ENCODE data around the gene TBC1D9.

The TBC1D9 gene

DNA sequence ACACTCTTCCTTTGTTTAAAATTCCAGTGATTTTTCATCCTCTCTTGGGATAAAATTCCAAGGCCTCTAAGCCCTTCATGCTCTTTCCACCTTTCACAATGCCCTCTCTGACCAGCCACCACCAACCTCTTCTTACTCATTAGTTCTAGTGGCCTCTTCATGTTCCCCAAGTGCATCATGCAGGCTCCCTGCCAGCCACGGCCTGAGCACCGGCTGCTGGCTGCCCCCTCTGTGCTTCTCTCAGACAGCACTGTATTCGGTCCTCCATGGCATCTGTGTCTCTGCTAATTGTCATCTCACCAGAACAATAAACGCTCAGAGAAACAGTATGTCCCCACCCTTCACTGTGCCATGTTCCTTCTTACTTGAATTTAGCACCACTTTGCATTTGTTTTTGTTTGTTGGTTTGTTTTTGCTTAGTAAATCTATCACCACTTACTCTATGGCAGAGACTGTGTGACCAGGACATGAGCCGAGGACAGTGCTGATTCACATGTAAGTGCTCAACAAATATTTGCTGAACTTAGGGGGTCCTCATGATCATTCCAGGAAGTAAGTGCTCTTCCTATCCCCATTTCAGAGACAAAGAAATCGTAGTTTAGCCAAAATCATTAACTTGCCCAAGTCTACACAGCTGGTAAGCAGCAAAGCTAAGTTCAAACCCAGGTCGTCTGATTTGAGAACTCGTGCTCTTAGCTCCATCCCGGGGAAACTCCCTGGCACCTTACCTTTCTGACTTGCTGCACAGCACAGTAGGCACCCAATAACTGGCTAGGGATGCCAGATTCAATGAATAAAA, 110.4 kb downstream of the TBC1D9 start:
- no peak for DNase-seq (ENCODE audit: low read depth)

DNA sequence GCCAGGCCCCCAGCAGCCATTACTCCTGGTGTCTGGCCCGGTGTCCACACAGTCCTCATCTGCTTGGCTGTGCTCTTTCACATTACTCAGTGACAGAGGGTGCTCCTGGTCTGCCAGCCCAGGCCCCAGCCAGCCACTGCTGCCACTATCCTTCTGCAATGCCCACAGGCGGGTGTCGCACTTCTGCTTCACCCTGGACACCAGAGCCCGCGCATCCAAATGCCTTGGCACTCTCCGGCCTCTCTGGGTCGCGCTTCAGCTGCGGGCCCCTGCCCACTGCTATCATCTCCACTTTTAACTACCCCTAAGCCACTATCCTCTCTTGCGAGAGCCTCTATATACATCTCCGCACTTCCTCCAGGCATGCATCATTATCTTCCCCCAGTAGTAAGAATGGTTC, 111.0 kb downstream of the TBC1D9 start:
- no peak for DNase-seq (ENCODE audit: low read depth)

DNA sequence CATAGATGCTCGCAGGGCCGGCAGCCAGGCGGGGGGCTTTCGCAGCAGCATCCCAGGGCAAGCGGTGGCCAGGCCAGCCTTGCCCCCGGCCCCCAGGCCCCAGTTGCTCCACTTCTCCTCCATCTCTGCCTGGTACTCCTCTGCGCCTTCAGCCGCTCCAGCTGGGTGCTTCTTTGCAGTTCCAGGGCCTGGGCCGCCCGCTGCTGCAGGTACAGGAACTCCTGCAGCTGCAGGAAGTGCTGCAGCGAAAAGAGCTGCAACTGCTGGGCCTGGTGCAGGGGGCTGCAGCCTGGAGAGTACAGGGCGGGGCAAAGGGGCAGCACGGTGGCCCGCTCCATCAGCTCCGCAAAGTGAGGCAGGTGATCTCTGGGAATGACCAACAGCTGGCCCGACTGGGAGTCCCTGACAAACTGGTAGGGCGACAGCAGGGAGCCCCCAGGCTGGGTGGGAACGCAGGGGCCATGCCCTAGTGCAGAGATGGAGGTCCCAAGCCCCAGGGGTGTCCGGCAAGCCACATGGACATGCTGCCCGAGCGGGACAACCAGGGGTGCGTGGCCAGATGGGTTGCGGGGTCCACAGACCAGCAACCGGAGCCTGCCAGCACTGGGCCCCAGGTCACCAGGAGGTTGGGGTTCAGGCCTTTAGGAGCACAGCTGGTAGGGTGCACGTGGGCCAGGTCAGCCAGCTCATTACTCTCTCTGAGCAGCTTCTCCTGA, 111.6 kb downstream of the TBC1D9 start:
- DNase-seq (ENCODE audit: low read depth), result no peak

DNA sequence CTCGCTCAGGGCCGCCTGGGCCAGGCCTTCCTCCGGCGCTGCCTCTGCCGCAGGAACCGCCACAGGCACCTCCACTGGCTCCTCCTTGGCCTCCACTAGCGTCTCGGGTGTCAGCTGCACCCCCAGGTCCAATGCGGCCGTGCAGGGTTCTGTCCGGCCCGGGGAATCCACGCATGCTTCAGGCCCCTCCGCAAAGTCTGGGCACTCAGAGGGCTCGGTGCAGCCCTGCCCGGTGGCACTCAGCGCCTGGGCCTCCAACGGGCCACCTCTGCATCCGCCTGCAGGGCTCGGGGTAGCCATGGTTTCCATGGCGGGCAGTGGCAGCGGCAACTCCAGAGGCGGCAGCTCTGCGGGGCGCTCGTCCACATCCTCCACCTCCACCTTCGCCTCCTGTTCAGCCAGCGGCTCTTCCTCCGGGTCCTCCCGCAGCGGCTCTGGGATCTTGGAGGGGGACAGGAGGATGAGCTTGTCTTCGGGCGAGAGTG, 112.6 kb downstream of the TBC1D9 start:
- no peak for DNase-seq (ENCODE audit: low read depth)

DNA sequence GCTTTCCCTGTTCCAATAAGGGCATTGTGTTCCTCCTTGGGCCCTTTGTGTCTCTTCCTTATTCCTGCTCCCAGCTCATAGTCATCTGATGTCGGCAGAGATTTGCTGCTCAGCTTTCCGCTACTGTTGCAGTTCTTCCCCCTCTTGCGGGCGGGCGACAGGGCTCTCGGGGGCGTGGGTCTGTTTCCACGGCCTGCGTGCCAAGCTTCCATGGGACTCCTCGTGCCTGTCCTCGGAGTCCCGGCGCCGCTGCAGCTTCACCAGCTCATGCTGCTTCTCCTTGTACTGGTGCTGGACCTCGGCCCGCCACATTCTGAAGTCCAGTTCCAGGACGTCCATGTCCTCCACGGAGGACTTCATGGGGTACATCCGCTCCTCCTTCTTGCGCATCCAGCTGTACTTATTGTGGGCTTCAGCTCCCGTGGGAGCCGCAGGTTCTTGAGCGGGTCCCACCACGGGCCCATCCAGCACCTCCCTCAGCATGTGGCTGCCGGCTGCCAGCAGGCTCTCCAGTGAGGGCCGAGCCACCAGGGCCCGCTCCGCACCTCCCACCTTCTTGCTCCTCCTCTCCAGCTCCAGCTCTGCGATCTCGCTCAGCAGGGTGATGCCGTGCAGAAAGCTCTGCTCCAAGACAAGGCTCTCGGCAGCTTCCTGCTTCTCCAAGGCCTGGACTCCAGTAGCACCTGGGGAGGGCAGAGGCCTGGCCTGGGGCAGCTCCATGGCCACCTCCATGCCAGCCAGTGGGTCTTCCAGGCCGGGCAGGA, 113.3 kb downstream of the TBC1D9 start:
- DNase-seq (ENCODE audit: low read depth), result no peak

DNA sequence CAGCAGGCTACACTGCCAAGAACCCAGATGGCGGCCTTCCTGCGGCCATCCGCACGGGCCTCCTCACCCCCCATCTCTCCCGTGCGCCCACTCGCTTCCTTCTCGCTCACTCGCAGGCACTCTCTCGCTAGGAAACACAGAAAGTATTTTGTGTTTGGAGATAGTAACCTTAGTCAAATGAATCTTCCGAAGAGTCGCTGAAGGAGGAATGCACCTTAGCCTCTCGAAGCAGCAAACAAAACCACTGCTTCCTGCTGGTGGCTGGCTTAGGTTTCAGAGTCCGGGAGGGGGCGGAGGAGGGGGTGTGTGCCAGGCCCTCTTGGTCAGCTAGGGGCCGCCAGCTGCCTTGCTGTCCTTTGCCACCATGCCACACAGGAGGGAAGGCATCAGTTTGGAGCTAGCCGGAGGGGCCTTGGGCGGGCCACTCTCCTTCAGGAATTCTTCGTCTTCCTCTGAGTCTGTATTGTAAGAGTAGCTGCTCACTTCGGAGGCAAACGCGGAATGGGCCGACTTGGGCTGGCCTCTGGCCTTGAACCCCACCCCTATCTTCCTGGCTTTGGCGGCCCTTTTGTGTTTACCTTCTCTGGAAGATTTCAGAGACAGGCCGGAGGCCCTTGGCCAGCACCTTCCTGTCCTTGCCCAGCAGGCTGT, 114.3 kb downstream of the TBC1D9 start:
- DNase-seq (ENCODE audit: low read depth), result no peak

DNA sequence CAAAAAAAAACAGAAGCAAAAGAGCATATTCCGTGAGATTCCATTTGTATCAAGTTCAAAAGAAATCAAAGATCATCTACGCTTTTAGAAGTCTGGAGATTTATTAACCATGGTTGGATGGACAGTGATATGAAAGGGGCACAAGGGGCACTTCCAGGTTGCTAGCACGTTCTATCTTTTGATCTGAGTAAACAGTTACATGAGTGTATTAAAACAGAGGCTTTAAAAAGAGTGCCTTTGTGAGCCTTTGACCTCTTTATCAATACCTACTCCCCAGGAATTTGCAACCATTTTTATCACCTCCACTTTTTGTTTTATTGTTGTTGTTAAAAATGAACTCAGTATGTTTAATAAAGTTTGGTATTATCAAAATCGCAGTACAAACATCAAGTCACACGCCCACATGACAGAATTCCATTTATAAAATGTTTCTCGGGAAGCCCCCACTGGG, 115.1 kb downstream of the TBC1D9 start:
- no peak for DNase-seq (ENCODE audit: low read depth)

DNA sequence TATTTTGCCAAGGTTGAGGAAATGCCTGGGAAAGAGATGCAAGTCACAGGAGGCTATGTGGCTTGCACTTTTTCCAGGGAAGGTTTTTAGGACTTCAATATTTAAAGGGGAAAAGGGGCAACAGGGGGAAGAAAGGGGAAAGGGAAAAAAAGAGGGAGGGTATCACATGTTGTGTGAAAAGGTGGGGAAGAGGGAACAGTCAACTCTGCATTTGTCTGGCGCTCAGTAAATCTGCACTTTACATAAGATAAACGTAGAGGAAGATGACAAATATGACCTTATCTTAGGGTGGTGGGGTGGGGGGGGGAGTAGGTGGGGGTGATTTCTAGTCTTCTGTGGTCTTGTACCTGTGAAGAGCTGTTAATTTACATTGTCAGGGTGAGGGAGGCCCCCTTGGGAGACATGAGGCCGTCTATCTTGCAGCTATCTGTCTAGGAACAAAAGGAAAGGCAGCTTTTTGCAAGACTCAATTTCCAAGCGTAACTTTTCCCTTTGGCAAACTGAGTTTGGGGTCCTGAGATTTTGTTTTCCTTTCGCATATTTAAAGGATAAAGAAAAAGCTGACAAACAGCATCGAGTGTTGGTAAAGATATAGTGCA, 115.9 kb downstream of the TBC1D9 start:
- DNase-seq (ENCODE audit: low read depth), result no peak

DNA sequence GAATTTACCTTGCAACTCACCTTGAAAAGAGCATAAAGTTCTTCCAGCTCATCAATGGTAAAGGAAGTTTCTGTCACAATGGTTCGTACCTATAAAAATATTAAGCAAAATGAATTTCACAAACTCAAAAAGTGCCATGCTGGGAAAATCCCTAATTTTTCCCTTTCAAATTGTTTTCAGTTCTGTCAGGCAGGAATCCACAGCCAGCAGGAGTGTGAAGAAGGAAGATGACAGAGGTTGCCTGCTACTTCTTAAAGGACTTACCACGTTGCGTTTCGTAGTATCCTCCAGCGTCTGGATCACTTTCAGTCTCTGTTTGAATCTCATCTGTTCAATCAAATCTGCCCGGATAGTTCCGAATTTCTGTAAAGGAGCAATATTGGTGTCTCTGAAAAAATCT, 117.1 kb downstream of the TBC1D9 start:
- DNase-seq (ENCODE audit: low read depth), result no peak

DNA sequence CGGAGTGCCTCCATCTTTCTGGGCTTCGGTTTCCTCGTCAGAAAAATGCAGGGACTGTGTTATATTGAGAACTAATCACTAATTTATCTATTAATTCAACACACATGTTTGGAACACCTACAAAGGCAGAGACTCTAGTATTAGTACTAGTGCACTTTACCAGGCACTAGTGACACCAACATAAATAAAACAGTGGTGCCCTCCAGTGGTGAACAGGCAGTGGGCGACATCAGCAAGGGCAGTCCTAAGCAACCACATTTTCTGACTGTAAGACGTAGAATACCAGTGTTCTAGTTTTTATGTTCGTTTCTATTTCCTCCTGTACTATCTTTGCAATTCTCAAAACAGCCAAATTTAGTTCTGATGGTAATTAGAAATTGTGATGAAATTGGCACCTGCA, 118.3 kb downstream of the TBC1D9 start:
- DNase-seq (ENCODE audit: low read depth), result no peak

DNA sequence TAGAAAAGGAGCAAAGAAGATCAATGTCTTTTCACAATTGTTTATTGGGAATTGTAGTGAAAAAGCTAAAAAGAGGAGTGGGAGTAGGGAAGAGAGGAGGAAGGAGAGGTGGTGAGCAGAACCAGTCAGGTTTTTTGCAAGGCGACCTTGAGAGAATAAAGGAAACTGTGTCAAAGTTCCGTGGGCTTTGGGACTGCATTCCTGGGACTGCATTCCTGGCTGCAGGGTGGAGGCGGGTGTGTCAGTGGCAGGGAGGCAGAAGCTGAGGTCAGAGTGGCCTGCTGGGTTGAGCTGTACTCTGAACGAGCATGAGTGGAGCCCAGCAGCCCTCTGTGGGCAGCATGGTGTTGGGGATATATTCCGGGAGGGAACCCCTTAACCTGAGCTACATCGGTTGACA, 120.6 kb downstream of the TBC1D9 start:
- DNase-seq (ENCODE audit: low read depth), result no peak

DNA sequence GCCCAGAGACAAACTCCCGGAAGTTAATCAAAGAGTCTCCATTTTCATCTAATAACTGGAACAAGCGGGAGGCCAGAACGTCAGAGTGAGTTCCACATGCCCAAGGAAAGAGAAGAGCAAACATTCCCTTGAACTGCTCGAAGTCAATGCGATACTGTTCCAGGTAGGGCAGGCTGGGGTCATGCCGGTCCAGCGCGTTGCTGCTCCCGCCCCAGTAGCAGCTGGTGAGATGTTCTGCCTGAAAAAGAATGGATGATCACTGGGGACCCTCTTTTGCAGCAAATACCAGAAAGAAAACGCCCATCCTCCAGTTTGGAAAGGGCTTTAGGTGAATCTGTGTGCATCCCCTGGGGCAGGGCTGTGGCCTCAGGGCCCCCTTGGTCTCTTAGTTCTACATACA, 122.2 kb downstream of the TBC1D9 start:
- no peak for DNase-seq (ENCODE audit: low read depth)

DNA sequence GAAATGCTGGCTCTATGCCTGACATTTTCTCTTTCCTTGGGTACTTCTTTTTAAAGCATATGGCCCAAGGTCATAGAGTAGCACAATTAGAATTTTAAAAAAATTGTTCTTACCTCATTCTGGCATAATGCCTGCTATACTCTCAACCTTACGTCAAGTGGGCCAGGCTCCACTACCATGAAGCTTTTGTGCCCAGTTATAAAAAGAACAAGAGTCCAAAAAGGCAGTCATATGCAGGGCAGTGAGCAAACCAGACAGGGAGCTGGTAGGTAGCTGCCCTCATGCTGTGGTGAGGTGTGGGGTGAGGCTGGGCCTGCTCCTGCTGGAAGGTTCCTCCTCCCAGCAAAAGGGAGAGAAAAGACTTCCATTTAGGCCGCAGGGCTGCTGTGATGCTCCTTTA, 123.1 kb downstream of the TBC1D9 start:
- no peak for DNase-seq (ENCODE audit: low read depth)

DNA sequence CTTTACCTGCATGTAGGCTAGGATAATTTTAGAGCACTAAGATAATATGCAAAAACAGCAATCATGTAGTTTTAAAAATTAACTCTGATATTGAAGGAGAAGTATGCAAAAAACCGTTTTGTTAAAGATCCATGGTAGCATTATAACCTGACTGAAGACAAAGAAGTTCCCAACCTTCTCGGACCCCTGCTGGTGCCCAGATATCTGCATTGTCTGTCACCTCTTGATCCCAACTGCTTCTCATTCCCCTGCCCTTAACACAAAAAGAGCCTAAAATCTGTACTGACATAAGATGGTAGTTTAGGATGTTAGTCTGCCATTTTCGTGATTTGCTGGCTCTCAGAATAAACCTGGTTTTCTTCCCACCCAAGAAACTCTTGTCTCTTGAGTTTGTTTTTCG, 125.9 kb downstream of the TBC1D9 start:
- DNase-seq (ENCODE audit: low read depth), result no peak

DNA sequence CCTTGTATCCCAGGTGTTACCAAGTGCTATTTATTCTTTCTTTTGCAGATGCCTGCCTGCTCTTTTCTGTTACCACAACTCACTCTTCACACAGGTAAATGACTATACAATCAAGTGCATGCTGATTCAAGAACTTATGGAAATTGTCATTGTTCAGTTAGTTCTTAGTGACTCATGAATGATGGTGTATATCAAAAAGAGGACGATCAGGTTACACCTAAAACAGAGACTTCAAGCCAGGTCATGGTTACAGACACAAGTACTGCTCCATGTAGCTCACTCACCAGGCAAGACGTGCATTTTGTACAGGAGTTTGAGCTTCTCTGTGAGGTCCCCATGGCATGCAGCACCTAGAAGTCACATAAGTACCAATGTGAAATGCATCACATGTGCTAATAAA, 128.2 kb downstream of the TBC1D9 start:
- DNase-seq (ENCODE audit: low read depth), result no peak

DNA sequence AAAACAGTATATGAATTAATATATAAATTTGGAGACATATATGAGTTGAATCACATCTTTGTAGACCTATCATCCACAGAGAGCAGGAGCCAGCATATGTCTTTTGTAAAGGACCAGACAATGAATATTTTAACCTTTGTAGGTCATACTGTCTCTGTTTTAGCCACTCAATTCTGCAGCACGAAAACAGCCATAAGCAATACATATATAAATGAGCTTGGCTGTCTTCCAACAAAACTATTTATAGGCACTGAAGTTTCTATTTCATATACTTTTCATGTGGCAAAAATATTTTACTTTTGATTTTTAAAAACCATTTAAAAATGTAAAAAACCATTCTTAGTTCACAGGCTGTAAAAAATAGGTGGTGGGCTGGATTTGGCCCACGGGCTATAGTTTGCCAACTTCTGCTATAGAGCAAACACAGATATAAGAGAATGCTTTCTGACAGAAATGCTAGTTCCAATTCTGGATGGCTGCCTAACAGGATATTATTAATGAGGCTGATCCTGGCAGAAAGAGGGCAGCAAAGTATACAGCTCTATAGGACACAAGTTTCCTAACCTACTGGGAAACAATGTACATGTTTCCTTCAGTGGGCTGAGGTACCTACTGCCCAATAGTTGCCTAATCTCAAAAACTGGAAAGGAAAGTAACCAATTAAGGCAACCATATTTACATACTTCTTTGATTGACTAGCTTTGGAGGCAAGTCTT, 129.4 kb downstream of the TBC1D9 start:
- no peak for DNase-seq (ENCODE audit: low read depth)

DNA sequence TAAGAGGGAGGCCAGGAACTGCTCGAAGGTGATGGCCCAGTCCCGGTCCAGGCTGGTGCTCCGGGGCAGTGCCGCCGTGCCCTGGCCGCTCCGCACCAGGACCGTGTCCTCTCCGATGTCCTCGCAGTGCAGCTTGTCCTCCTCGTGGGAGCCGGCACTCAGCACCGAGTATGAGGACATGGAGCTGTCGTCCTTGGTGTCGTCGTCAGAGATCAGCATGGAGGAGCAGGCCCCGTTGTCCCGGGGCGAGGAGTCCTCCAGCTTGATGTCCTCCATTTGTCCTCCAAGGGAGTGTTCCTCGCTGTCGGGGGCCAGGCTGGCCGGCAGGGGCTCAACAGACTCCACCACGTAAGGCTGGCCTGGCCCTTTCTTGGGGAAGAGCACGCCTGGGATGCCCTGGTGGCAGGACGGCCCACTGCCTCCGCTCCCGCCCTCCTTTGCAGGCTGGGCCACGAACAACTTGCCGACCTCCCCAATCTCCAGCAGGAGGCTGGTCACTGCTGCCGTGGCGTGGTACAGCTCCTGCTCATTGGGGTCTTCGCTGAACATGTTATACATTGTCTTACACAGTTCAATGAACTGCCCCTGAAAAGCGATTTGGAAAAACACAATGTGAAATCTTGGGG, 133.7 kb downstream of the TBC1D9 start:
- DNase-seq (ENCODE audit: low read depth), result no peak

DNA sequence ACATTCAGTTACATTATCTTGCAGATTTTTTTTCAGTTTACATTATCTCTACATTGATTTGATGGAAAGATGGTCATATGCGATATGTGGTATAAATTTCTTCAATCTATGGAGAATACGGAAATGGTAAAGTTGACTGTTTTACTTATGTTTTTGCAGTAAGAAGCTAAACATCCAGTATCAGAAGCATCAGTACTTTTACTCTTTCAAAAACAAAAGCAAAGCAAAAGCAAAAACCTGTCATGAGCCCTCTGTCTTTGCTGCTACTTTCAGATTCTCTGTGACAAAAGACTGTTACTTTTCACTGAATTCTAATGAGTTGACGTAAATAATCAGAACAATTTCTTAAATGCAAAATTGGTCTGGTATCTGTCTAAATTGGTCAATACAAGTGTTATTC, 135.0 kb downstream of the TBC1D9 start:
- DNase-seq (ENCODE audit: low read depth), result no peak

DNA sequence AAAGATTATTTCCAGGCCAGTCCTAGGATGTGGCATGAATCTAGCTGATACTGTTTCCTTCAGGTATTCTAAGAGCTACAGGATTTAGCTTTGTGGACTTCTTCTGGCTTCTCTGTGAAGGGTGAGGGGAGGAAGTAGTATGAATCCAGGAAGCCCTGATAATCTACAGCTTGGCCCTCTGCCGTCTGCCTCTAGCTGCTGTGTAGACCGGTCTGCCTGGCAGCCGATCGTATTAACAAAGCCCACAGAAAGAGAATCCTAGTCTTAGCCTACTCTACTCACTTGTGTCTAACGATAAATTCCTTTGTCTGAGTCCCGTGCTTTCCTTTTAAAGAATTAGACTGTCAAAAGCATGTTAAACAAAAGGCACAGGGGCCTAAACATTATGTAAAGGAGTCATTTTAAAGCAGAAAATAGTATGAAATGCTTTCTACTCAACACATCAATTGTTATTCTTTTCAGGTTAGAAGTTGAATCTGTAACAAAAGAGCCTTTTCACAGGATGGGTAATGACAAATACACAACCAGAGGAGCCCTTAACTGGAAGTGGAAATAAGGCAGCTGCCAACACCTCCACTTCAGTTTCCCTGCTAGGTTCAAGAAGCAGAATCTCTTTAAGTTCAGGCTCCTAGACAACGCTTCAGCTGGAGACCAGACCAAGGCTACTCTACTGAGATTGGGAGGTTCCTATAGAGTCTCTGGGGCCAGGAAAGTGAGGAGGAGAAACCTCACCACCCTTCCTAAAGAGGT, 138.5 kb downstream of the TBC1D9 start:
- no peak for DNase-seq (ENCODE audit: low read depth)

DNA sequence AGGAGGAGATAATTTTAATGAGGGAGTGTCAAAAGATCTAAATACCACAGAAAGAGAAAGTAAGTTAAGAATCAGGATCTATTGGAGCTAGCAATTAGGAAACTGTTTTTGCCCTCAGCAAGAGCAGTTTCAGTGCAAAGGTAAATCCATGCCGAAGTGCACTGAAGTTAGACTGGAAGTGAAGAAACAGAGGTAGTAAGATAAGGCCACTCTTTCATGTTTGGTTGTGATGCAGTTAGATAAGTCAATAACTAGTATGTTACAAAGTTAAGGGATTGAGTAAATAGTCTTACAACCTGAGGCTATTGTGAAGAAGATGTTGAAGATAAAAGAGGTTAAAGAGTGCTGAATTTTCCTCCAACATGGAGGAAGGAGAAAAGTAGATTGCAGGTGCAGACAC, 140.7 kb downstream of the TBC1D9 start:
- no peak for DNase-seq (ENCODE audit: low read depth)
